Measurements from ENCODE around the gene DUSP23.
A peak's percentile ranks its signal among the peaks of the same experiment; 100 is the strongest.

The DUSP23 gene

DNA sequence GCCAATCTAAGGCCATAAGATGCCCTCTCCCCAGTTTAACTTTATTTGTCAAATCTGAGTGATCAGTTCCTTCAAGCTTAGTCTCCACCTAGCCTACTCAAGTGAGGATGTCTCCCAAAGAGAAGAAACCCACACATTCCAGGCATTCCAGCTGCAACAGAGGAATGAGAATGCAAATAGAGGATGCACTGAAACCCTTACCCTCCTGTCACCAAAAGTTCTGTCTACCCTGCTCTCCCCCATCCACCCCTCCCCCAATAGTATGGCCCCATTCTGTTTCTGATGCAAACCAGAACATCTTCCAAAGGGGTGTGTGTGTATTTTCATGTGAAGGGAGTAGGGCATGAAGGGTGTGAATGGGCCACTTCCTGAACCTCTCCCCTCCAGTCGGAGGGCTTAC, 3.0 kb downstream of the DUSP23 start:
- TF ChIP-seq, protein P1, sequence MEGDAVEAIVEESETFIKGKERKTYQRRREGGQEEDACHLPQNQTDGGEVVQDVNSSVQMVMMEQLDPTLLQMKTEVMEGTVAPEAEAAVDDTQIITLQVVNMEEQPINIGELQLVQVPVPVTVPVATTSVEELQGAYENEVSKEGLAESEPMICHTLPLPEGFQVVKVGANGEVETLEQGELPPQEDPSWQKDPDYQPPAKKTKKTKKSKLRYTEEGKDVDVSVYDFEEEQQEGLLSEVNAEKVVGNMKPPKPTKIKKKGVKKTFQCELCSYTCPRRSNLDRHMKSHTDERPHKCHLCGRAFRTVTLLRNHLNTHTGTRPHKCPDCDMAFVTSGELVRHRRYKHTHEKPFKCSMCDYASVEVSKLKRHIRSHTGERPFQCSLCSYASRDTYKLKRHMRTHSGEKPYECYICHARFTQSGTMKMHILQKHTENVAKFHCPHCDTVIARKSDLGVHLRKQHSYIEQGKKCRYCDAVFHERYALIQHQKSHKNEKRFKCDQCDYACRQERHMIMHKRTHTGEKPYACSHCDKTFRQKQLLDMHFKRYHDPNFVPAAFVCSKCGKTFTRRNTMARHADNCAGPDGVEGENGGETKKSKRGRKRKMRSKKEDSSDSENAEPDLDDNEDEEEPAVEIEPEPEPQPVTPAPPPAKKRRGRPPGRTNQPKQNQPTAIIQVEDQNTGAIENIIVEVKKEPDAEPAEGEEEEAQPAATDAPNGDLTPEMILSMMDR (IDR thresholded peaks at IDR 0.05): no peak
- TF ChIP-seq ZFX (IDR thresholded peaks at IDR 0.05; ENCODE audit: borderline replicate concordance): no peak
- no peak overlapping the region for H3K27ac ChIP-seq

DNA sequence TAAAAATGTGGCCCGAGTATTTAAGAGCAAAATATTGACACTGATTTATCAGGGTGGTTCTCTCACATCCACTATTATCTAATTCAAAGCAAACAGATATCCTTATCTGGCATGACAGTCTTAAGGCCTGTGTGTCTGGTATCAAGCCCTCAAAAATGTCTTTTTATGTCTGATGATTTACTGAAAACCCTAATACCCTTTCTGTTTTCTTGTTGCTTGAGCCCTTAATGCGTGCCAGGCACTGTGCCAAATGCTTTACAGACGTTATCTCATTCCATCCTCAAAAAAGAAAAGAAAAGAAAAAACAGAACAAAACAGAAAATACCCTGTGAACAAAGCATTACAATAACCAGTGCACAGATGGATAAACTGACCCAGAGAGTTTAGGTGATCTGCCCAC, 5.7 kb downstream of the DUSP23 start:
- no peak overlapping the region for H3K27ac ChIP-seq
- TF ChIP-seq, protein P1 (IDR thresholded peaks at IDR 0.05): no peak
- no peak for TF ChIP-seq ZFX (IDR thresholded peaks at IDR 0.05; ENCODE audit: borderline replicate concordance)

DNA sequence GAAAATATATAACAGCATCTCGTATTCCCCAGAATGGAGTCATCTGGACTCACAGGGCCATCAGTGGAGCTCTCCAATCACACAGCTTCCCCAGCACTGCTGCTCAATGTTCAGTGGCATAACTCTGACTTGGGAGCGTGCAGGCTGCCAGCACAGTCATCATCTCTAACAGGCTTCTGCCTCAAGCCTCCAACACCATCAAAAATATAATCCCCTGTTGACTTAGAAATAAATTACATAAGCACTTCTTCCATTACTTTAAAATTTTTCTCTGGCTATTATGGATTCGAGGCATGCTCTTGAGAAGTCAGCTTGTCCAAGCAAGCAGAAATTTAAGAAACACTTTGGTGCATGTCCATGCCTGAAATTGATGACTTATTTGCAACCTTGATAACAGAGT, 6.2 kb downstream of the DUSP23 start:
- TF ChIP-seq ZFX (IDR thresholded peaks at IDR 0.05; ENCODE audit: borderline replicate concordance): no peak
- TF ChIP-seq, protein P1 (IDR thresholded peaks at IDR 0.05): no peak
- H3K27ac ChIP-seq: no peak overlapping the region

DNA sequence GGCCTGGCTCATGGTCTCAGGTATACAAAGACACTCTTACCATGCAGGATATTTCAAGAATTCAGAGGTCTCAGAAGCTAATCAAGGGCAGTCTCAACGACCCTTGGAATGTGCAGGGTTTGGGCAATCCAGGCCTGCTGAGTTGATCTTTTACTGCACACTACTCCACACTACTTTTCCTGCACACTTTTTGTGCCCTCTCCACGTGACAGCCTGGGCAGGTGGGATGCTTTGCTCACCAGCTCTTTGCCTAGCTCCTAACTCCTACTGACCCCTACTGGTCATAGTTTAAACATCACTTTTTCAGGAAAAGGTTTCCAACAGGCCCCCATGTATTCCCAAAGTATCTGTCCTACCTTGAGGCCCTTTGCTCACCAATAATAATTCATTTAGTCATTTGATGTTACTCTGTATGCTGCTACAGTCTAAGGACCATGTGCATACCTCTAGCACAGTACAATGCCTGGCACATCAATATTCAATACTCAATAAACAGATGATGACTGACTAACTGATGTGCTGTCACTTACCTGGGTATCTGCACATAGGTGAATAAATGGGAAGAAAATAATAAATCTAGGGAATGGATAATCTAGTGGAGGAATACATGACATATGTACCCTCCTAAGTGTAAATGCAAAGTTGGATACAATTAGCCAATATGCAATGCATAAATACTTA, 9.6 kb downstream of the DUSP23 start:
- TF ChIP-seq ZFX (IDR thresholded peaks at IDR 0.05; ENCODE audit: borderline replicate concordance): no peak
- TF ChIP-seq, protein P1 (IDR thresholded peaks at IDR 0.05): peak; percentile 86
- H3K27ac ChIP-seq: no peak overlapping the region

DNA sequence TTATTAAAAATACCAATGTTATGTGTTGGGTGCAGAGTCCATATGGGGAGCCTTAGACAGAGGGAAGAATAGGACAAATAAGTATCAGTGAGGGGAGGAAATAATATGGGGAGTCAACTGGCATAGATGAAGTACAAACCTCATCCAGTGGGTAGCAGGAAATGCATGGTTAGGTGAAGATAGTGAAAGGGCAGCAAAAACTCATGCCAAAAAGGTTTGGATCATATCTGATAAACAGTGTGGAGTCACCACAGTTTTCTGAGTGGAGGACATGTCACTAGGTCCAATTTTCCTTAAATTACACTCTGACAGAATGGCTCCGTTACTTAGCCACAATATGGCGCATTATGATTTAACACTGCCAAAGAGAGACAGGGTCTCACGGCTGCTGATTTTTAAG, 10.3 kb downstream of the DUSP23 start:
- TF ChIP-seq ZFX (IDR thresholded peaks at IDR 0.05; ENCODE audit: borderline replicate concordance): no peak
- TF ChIP-seq, protein P1 (IDR thresholded peaks at IDR 0.05): no peak
- no peak overlapping the region for H3K27ac ChIP-seq

DNA sequence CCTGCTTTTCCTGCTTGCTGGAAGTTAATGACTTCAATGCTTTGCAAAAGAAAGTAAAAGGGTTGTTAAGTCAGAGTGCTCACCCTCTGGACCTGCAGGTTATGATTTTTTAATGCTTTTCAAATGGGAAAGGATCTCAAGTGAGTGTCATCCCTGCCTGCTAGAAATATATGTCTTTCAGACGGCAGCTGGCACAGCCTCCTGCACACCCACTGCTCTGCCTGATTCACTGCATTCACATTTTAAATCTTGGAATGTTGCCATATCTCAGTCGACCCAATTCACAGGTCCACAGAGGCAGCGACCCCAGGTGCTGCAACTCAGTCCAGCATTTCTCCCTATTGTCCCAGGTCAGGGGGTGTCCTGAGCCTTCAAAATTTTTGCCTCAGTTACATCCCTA, 10.7 kb downstream of the DUSP23 start:
- H3K27ac ChIP-seq: no peak overlapping the region
- TF ChIP-seq, protein P1 (IDR thresholded peaks at IDR 0.05): no peak
- no peak for TF ChIP-seq ZFX (IDR thresholded peaks at IDR 0.05; ENCODE audit: borderline replicate concordance)

DNA sequence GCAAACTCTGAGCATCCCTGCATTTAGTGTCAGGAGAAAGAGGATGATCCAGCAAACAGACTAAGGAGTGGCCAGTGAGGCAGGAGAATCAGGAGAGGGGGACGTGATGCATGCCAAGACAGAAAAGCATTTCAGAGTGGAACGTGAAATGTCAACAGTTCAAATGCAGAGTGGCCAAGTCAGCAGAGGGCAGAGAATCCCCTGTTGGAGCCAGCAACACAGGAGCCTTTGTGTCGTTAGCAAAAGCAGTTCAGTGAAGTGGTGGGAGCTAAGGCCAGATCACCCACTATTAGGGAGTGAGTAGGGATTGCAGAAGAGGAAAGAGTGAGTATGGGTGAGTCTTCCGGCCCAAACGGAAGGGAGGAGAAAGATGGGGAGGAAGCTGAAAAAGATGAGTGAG, 14.8 kb downstream of the DUSP23 start:
- no peak overlapping the region for H3K27ac ChIP-seq
- TF ChIP-seq ZFX (IDR thresholded peaks at IDR 0.05; ENCODE audit: borderline replicate concordance): no peak

DNA sequence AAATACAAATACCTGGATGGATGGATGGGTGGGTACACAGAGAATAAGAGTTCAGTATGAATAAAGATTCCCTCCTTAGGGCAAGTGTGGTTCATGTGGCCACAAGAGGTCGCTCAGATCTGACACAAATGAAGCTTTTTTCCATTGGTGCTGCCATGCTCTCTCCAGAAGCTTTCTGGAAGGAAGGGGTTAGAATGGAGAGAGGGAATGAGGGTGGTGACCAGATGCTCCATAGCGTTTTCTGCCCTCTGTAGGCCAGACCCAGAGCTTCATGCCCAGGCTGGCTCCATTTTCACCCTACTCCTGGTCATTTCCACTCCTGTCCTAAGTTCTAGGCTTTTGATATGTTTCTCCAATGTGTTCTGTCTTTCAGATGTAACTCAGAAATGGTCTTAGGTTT, 18.1 kb downstream of the DUSP23 start:
- no peak for TF ChIP-seq ZFX (IDR thresholded peaks at IDR 0.05; ENCODE audit: borderline replicate concordance)
- TF ChIP-seq, protein P1 (IDR thresholded peaks at IDR 0.05): peak; percentile 91
- H3K27ac ChIP-seq: no peak overlapping the region

Data from 22Rv1 (cell line).